Measurements from ENCODE around the gene GRK7.

DNA sequence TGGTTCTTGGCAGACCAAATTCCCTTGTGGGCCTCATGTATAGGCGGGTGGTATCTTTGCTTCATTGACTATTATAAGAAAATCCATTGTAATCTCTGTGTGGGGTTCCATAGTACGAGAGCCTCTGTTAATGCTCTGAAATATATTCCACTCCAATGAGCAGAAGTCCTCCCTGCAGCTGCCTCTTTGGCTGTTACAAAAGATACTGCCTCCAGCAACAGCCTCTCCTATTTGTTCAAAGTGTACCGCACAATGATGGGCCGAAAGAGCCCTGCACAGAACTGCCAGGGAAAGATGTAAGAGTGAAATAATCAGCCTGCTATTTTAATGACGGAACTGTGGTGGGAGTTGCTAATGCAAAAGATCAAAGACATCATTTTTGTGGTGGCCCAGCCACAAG is 48.9 kb downstream of the GRK7 start:
- TF ChIP-seq GATA2 (IDR thresholded peaks at IDR 0.05; ENCODE audit: low read depth, low read length) (no peak), GATA3 (IDR thresholded peaks at IDR 0.05; ENCODE audit: low read depth, low read length) (no peak)

All from SH-SY5Y (cell line).